ENCODE results near the gene PNLIPRP1. TPM values are rescaled to one million over a fixed set of nuclear protein-coding genes. Genes with fewer than 3 reads are reported as not detected.

The PNLIPRP1 gene
- total RNA-seq, 1 donor from 2014 or later, result not detected

DNA sequence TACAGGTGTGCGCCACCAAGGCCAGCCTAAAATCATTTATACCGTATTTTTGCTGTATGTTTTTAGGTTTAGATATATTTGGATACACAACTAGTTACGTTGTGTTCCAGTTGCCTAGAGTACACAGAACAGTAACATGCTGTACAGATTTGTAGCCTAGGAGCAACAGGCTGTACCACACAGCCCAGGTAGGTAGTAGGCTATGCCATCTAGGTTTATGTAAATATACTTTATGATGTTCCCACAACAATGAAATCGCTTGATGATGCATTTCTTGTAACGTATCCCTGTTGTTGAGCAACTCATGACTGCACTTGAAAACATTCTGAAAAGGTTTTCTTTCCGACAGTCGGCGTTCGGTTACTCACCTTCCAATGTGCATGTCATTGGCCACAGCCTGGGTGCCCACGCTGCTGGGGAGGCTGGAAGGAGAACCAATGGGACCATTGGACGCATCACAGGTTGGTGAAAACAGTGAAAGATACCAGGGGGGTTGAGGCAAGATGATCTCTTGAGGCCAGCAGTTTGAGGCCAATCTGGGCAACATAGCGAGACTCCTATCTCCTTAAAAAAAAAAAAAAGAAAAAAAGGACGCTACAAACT lies 37.3 kb upstream of the PNLIPRP1 start:
- intact Hi-C loops (cut with DNase I), result no loop called here
- H3K27me3 ChIP-seq, result no peaks in the 10 kb centered on the region
- no peaks in the 10 kb centered on the region for H3K36me3 ChIP-seq
- H3K4me3 ChIP-seq, result no peak overlapping the region
- no peaks in the 10 kb centered on the region for H3K4me1 ChIP-seq
- TF ChIP-seq, protein P1, sequence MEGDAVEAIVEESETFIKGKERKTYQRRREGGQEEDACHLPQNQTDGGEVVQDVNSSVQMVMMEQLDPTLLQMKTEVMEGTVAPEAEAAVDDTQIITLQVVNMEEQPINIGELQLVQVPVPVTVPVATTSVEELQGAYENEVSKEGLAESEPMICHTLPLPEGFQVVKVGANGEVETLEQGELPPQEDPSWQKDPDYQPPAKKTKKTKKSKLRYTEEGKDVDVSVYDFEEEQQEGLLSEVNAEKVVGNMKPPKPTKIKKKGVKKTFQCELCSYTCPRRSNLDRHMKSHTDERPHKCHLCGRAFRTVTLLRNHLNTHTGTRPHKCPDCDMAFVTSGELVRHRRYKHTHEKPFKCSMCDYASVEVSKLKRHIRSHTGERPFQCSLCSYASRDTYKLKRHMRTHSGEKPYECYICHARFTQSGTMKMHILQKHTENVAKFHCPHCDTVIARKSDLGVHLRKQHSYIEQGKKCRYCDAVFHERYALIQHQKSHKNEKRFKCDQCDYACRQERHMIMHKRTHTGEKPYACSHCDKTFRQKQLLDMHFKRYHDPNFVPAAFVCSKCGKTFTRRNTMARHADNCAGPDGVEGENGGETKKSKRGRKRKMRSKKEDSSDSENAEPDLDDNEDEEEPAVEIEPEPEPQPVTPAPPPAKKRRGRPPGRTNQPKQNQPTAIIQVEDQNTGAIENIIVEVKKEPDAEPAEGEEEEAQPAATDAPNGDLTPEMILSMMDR (IDR thresholded peaks at IDR 0.05), result no peak
- H3K27ac ChIP-seq, result no peak overlapping the region
- no peak for DNase-seq (ENCODE audit: low spot score in 2 of 2)
- H3K9me3 ChIP-seq, result no peaks in the 10 kb centered on the region

DNA sequence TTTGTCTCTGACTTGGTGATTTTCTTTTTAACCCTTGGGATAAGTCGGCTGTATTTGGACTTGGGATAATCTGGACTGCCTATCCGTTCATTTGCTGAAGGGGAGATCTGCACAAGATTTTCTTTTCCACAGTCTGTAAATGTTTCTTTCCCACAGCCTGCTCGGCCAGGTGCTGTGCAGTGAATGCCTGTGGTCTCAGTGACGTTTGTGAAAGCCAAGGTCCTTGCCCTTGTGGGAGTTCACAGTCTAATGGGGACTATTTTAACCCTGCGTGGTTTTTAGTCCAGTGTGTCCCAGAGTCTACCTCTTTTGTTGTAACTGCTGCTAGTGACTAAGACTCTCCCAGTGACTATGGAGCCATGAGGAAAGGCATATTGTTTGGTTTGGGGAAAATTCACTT lies 36.1 kb upstream of the PNLIPRP1 start:
- H3K27me3 ChIP-seq, result no peaks in the 10 kb centered on the region

DNA sequence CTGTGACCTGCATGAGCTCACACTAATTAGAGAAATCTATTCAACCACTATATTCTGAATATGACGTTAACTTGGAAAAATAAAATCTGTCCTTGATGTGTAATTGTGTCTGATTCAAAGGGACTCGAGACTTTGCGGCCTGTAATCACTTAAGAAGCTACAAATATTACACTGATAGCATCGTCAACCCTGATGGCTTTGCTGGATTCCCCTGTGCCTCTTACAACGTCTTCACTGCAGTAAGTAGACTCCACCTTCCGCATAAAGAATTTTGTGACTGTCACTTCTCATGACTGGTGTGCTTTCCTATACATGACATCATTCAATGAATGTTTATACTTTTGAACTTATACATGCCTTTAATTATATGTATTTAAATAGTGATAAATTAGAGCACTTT lies 34.9 kb upstream of the PNLIPRP1 start:
- H3K27ac ChIP-seq, result no peak overlapping the region
- no peak overlapping the region for H3K4me3 ChIP-seq
- H3K4me1 ChIP-seq, result no peaks in the 10 kb centered on the region
- intact Hi-C loops (cut with DNase I), result no loop called here
- H3K9me3 ChIP-seq, result no peaks in the 10 kb centered on the region
- H3K36me3 ChIP-seq, result no peaks in the 10 kb centered on the region
- TF ChIP-seq, protein P1 (IDR thresholded peaks at IDR 0.05), result no peak
- no peaks in the 10 kb centered on the region for H3K27me3 ChIP-seq
- DNase-seq (ENCODE audit: low spot score in 2 of 2), result no peak

More for the DNA sequence above, 36.1 kb upstream of the PNLIPRP1 start:
- Histone ChIP-seq H3K4me3 (no peak overlapping the region), H3K27ac (no peak overlapping the region), H3K9me3 (no peaks in the 10 kb centered on the region), H3K4me1 (no peaks in the 10 kb centered on the region), H3K36me3 (no peaks in the 10 kb centered on the region)
- TF ChIP-seq, protein P1 (IDR thresholded peaks at IDR 0.05), result no peak
- intact Hi-C loops (cut with DNase I), result no loop called here
- no peak for DNase-seq (ENCODE audit: low spot score in 2 of 2)

DNA sequence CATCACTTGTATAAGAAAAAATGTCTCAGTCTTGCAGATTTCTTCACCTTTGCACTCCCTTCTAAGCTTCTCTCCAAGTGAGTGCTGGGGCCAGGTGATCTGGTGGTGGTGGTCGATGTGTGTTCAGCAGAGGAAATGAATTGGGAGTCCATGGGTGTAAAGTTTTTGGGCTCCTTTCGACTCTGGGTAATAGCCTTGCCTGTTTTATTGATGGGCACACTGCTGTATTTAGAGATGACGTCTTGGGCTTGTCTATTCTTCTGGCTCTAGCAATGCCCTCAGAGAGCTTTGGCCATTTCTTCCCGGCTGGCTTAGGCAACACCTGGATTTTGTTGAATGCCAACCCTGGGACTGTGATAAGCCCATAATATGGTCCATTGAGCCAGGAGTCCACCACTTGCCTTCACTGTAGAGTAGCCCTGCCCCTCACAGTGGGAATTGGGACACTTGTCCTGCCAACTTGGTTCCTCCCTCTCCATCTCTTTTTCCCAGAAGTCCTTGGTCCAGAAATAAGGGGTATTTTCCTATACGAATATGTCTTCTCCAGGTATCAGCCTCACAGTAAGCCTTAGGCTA lies 33.4 kb upstream of the PNLIPRP1 start:
- DNase-seq (ENCODE audit: low spot score in 2 of 2), result no peak
- Histone ChIP-seq H3K27ac (no peak overlapping the region), H3K36me3 (no peaks in the 10 kb centered on the region), H3K27me3 (no peaks in the 10 kb centered on the region), H3K9me3 (no peaks in the 10 kb centered on the region), H3K4me1 (no peaks in the 10 kb centered on the region), H3K4me3 (no peak overlapping the region)
- intact Hi-C loops (cut with DNase I), result no loop called here
- TF ChIP-seq, protein P1 (IDR thresholded peaks at IDR 0.05), result no peak

DNA sequence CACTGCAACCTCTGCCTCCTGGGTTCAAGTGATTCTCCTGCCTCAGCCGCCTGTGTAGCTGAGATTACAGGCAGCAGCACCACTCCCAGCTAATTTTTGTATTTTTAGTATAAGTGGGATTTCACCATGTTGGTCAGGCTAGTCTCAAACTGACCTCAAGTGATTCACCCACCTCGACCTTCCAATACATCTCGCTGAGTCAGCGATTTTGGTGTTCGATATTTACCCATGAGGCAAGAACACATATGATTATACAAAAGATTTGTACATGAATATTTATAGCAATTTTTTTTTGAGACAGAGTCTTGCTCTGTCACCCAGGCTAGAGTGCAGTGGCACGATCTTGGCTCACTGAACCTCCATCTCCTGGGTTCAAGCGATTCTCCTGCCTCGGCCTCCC lies 25.2 kb upstream of the PNLIPRP1 start:
- intact Hi-C loops (cut with DNase I), result no loop called here
- no peaks in the 10 kb centered on the region for H3K27me3 ChIP-seq
- TF ChIP-seq, protein P1 (IDR thresholded peaks at IDR 0.05), result no peak

More for the DNA sequence above, 25.2 kb upstream of the PNLIPRP1 start:
- H3K4me3 ChIP-seq, result no peak overlapping the region
- no peaks in the 10 kb centered on the region for H3K36me3 ChIP-seq
- no peak overlapping the region for H3K27ac ChIP-seq
- H3K9me3 ChIP-seq, result no peaks in the 10 kb centered on the region
- DNase-seq (ENCODE audit: low spot score in 2 of 2), result no peak
- no peaks in the 10 kb centered on the region for H3K4me1 ChIP-seq

Measured in ascending aorta (tissue), 2 donors.